MCF 10A (cell line): Measurements from ENCODE around the gene SVIP. TPM values are rescaled to one million over a fixed set of nuclear protein-coding genes. Genes with fewer than 3 reads are reported as not detected.

ENCODE experiments used
- BruUV-seq: library from RNA; stranded (reverse); fragments of 400-500 nt; replicated peaks from 2 replicates; lab custom pipeline; 2021; lab: Mats Ljungman, UMichigan
- CTCF ChIA-PET: fragments of 300-600 bp; sonication (Branson Sonifier 250); formaldehyde crosslinking; extraction: SDS; loops from one replicate; lab custom pipeline; 2021; ENCODE audit warnings: antibody characterized with exemption, inconsistent platforms; lab: Yijun Ruan, JAX
- POLR2A ChIA-PET: fragments of 300-600, 350-650 bp; sonication (Branson Sonifier 250); formaldehyde crosslinking; extraction: SDS; loops from one replicate; lab custom pipeline; 2020; ENCODE audit warnings: antibody characterized with exemption, inconsistent platforms; lab: Yijun Ruan, JAX
- DNase-seq: peaks from one replicate; pipeline ENCODE4 v3.0.0-alpha.2; 2018; ENCODE audit not compliant: unreplicated experiment
- H3K27ac Mint-ChIP-seq: one replicate; pipeline ENCODE4 v1.8.0; 2022; ENCODE audit warnings: mild to moderate bottlenecking, low read depth, mixed read lengths; ENCODE audit not compliant: unreplicated experiment
- H3K27me3 Mint-ChIP-seq: one replicate; pipeline ENCODE4 v1.8.0; 2022; ENCODE audit warnings: mixed read lengths; ENCODE audit not compliant: insufficient read depth, unreplicated experiment
- H3K36me3 Mint-ChIP-seq: one replicate; pipeline ENCODE4 v1.8.0; 2022; ENCODE audit warnings: mild to moderate bottlenecking, moderate library complexity, mixed read lengths; ENCODE audit not compliant: insufficient read depth, unreplicated experiment
- H3K4me1 Mint-ChIP-seq: one replicate; pipeline ENCODE4 v1.8.0; 2022; ENCODE audit warnings: mixed read lengths; ENCODE audit not compliant: insufficient read depth, unreplicated experiment
- H3K4me3 Mint-ChIP-seq: one replicate; pipeline ENCODE4 v1.8.0; 2022; ENCODE audit warnings: mild to moderate bottlenecking, moderate library complexity, mixed read lengths; ENCODE audit not compliant: unreplicated experiment
- H3K9me3 Mint-ChIP-seq: one replicate; pipeline ENCODE4 v1.8.0; 2022; ENCODE audit warnings: mixed read lengths; ENCODE audit not compliant: unreplicated experiment
- CTCF ChIP-seq: fragments of 200-600 bp; IDR thresholded peaks from one replicate; pipeline ENCODE4 v1.8.0; 2022; ENCODE audit warnings: antibody characterized with exemption, mild to moderate bottlenecking; ENCODE audit not compliant: unreplicated experiment
- intact Hi-C: fragments of 100-400 bp; cut with micrococcal nuclease; formaldehyde crosslinking; loops from 2 replicates; pipeline ENCODE4 v1.14.1; 2022
- total RNA-seq: library from RNA; stranded (reverse); gene quantifications from 2 replicates; pipeline ENCODE4 v1.2.3, GENCODE V29; 2022

SVIP gene
- total RNA-seq, 1 experiment from 2014 or later = 8.6 TPM

- POLR2A ChIA-PET = no interaction called here
- Mint-ChIP-seq H3K36me3 (no peaks in the 10 kb centered on the region), H3K4me1 (no peaks in the 10 kb centered on the region), H3K27ac (no peak overlapping the region), H3K27me3 (peaks cover 66% of the 10 kb centered on the region), H3K4me3 (no peak overlapping the region), H3K9me3 (no peaks in the 10 kb centered on the region)
- CTCF ChIA-PET = interaction anchor here (1.3 kb wide), 1 partner anchor 235 kb away, joined by 3 read pairs; no protein-coding TSS in a partner anchor
- BruUV-seq = no TSS peak
- no peak for DNase-seq
- no peak for TF ChIP-seq CTCF
- intact Hi-C loops = no loop called here
Measured at GRCh38 chr11:22774716-22775115, 54.9 kb downstream of the SVIP start.

GRCh38 chr11:22769081-22769480 lies 60.5 kb downstream of the SVIP start:
- intact Hi-C loops = no loop called here
- DNase-seq = no peak
- H3K9me3 Mint-ChIP-seq = no peaks in the 10 kb centered on the region
- BruUV-seq = no TSS peak
- H3K4me3 Mint-ChIP-seq = no peak overlapping the region
- no peak for TF ChIP-seq CTCF
- no peak overlapping the region for H3K27ac Mint-ChIP-seq
- POLR2A ChIA-PET = no interaction called here
- H3K4me1 Mint-ChIP-seq = no peaks in the 10 kb centered on the region
- CTCF ChIA-PET = interaction anchor here (1.5 kb wide), 1 partner anchor 18 kb away, joined by 3 read pairs; no protein-coding TSS in a partner anchor
- H3K27me3 Mint-ChIP-seq = peaks cover 40% of the 10 kb centered on the region
- no peaks in the 10 kb centered on the region for H3K36me3 Mint-ChIP-seq

Other genes starting within 250 kb of the SVIP start
- 10.7 and 13.6 TPM in 2 replicates for gene FANCF, start 204.0 kb downstream of the SVIP start, total RNA-seq
- gene GAS2, start 163.2 kb downstream of the SVIP start, total RNA-seq = 1.4 TPM in 2 replicates
- not detected in 2 replicates for gene CCDC179, start 30.7 kb upstream of the SVIP start, total RNA-seq